Hepatocyte (in vitro differentiated cells): Measurements from ENCODE around the gene GBX1. TPM values are rescaled to one million over a fixed set of nuclear protein-coding genes. Genes with fewer than 3 reads are reported as not detected.

Source experiments
- DNase-seq: peaks from one replicate; pipeline ENCODE4 v3.0.0-alpha.2; 2016; ENCODE audit warnings: low spot score
- H2AFZ ChIP-seq: fragments of 200-600 bp; sonication (generic); 2 replicates; pipeline ENCODE4 v1.6.0; 2016; ENCODE audit warnings: antibody characterized with exemption, mild to moderate bottlenecking
- H3K27ac ChIP-seq: fragments of 200-600 bp; sonication (generic); 2 replicates; pipeline ENCODE4 v1.5.1; 2016; ENCODE audit warnings: mild to moderate bottlenecking
- H3K27me3 ChIP-seq: fragments of 200-600 bp; sonication (generic); 2 replicates; pipeline ENCODE4 v1.6.1; 2016
- H3K36me3 ChIP-seq: fragments of 200-600 bp; sonication (generic); replicated peaks from 2 replicates; pipeline ENCODE4 v1.5.1; 2016; ENCODE audit warnings: low read depth; ENCODE audit not compliant: insufficient read depth
- H3K4me1 ChIP-seq: fragments of 200-600 bp; sonication (generic); 2 replicates; pipeline ENCODE4 v1.5.1; 2016; ENCODE audit warnings: mild to moderate bottlenecking, moderate library complexity; ENCODE audit not compliant: insufficient read depth
- H3K4me2 ChIP-seq: fragments of 200-600 bp; sonication (generic); 2 replicates; pipeline ENCODE4 v1.6.0; 2016
- H3K4me3 ChIP-seq: fragments of 200-600 bp; sonication (generic); 2 replicates; pipeline ENCODE4 v1.5.1; 2016; ENCODE audit warnings: mild to moderate bottlenecking
- H3K79me2 ChIP-seq: fragments of 200-600 bp; sonication (generic); 2 replicates; pipeline ENCODE4 v1.6.0; 2017; ENCODE audit warnings: mild to moderate bottlenecking
- H3K9me2 ChIP-seq: fragments of 200-600 bp; sonication (generic); replicated peaks from 2 replicates; pipeline ENCODE4 v1.6.0; 2017; ENCODE audit warnings: mild to moderate bottlenecking; ENCODE audit not compliant: insufficient read depth
- H3K9me3 ChIP-seq: fragments of 200-600 bp; sonication (generic); 2 replicates; pipeline ENCODE4 v1.5.1; 2016; ENCODE audit warnings: low read depth, mild to moderate bottlenecking
- H4K20me1 ChIP-seq: fragments of 200-600 bp; sonication (generic); 2 replicates; pipeline ENCODE4 v1.6.0; 2016; ENCODE audit warnings: mild to moderate bottlenecking; ENCODE audit not compliant: insufficient read depth, poor library complexity, severe bottlenecking
- EZH2 ChIP-seq: fragments of 200-600 bp; sonication (generic); IDR thresholded peaks from 2 replicates; pipeline ENCODE4 v1.6.1; 2016; ENCODE audit warnings: antibody characterized with exemption, mild to moderate bottlenecking, borderline replicate concordance
- EZH2phosphoT487 ChIP-seq: fragments of 200-600 bp; sonication (generic); IDR thresholded peaks from one replicate; pipeline ENCODE4 v1.6.1; 2018; ENCODE audit warnings: antibody characterized with exemption, mild to moderate bottlenecking, low read depth, moderate library complexity; ENCODE audit not compliant: unreplicated experiment, severe bottlenecking
- WGBS: methylation state at CpG from one replicate; pipeline ENCODE4 v1.1.6; 2016; ENCODE audit warnings: low lambda C conversion rate; ENCODE audit errors: missing lambda C conversion rate; 5-methylcytosine and 5-hydroxymethylcytosine counted together
- polyA plus RNA-seq: library from polyadenylated mRNA; unstranded; fragments of >200 nt; fragmentation: Nextera tagmentation; extraction: Ambion mirVana; gene quantifications from 2 replicates; pipeline ENCODE4 v1.2.1, GENCODE V29; 2016
- total RNA-seq: library from RNA; depleted of rRNA; stranded (reverse); fragments of >200 nt; gene quantifications from 2 replicates; pipeline ENCODE4 v1.2.3, GENCODE V29; 2014
- TF ChIP-seq, protein P1 (sequence below): fragments of 200-600 bp; sonication (generic); IDR thresholded peaks from 2 replicates; pipeline ENCODE4 v1.5.1; 2016; ENCODE audit warnings: antibody characterized with exemption, mild to moderate bottlenecking; ENCODE audit not compliant: poor library complexity

The GBX1 gene
- total and polyA plus RNA-seq, 2 experiments from 2014 or later = not detected

DNA sequence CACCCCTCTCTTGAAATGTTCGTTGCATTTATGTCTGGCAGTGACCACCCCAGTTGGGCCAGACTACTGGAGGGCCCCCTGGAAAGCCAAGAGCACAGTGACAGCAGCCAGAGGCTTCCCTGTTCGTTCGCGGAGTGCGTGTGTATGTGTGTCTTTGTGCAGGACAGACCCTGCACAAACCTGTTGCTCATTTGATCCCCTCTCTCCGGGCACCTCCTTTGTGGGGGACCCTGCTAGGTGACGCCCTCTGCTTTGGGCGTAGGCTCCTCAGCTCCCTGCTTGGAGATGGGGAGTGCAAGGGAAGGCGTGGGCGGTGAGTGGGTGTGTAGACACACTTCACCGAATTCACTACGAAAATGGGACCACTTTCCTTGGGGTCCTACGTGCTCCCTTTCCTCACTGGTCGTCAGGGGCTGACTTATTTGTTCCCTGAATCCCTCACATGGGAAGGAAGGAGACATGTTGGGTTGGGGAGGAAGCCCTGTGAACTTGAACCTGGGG, 42.5 kb downstream of the GBX1 start:
- no peaks in the 10 kb centered on the region for H3K27me3 ChIP-seq
- WGBS = 90% methylated on average over 14 of the region's 14 CpGs
- H3K4me1 ChIP-seq = peaks cover 6% of the 10 kb centered on the region
- no peaks in the 10 kb centered on the region for H3K9me3 ChIP-seq
- H3K4me3 ChIP-seq = no peak overlapping the region
- H3K4me2 ChIP-seq = peak overlapping the region; percentile 96
- TF ChIP-seq EZH2phosphoT487 = no peak
- DNase-seq = no peak
- H3K79me2 ChIP-seq = no peaks in the 10 kb centered on the region
- no peaks in the 10 kb centered on the region for H3K9me2 ChIP-seq
- peaks cover 33% of the 10 kb centered on the region for H4K20me1 ChIP-seq
- no peaks in the 10 kb centered on the region for H3K36me3 ChIP-seq
- no peak overlapping the region for H3K27ac ChIP-seq
- no peak overlapping the region for H2AFZ ChIP-seq

DNA sequence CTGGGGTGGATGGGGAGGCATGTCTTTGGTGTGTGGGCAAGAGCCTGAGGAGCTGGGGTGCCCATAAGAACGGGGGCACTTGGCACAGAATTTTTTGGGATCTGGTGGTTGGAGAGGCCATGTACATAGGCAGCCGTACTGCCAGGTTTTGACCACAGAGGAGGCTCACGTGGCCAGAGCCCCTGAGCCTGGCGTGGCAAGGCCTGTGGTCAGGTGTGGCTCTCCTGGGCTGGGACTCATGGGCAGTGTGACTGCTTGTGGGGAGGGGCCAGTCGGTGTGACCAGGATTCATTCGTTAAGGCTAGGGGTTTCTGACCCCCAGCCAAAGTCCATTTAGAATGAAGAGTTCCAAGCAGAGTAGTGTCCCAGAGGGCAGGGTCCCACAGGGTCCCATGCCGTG, 43.0 kb downstream of the GBX1 start:
- H3K79me2 ChIP-seq = no peaks in the 10 kb centered on the region
- no peaks in the 10 kb centered on the region for H3K9me3 ChIP-seq
- H3K27me3 ChIP-seq = no peaks in the 10 kb centered on the region
- TF ChIP-seq EZH2phosphoT487 = no peak
- TF ChIP-seq EZH2 = no peak
- TF ChIP-seq, protein P1, sequence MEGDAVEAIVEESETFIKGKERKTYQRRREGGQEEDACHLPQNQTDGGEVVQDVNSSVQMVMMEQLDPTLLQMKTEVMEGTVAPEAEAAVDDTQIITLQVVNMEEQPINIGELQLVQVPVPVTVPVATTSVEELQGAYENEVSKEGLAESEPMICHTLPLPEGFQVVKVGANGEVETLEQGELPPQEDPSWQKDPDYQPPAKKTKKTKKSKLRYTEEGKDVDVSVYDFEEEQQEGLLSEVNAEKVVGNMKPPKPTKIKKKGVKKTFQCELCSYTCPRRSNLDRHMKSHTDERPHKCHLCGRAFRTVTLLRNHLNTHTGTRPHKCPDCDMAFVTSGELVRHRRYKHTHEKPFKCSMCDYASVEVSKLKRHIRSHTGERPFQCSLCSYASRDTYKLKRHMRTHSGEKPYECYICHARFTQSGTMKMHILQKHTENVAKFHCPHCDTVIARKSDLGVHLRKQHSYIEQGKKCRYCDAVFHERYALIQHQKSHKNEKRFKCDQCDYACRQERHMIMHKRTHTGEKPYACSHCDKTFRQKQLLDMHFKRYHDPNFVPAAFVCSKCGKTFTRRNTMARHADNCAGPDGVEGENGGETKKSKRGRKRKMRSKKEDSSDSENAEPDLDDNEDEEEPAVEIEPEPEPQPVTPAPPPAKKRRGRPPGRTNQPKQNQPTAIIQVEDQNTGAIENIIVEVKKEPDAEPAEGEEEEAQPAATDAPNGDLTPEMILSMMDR = no peak
- no peak overlapping the region for H2AFZ ChIP-seq
- H3K4me1 ChIP-seq = peaks cover 6% of the 10 kb centered on the region
- peaks cover 33% of the 10 kb centered on the region for H4K20me1 ChIP-seq
- H3K27ac ChIP-seq = no peak overlapping the region
- 96% methylated on average over 7 of the region's 7 CpGs for whole genome bisulfite sequencing
- no peaks in the 10 kb centered on the region for H3K36me3 ChIP-seq
- H3K4me3 ChIP-seq = no peak overlapping the region
- DNase-seq = no peak
- H3K9me2 ChIP-seq = no peaks in the 10 kb centered on the region
- H3K4me2 ChIP-seq = no peak overlapping the region

DNA sequence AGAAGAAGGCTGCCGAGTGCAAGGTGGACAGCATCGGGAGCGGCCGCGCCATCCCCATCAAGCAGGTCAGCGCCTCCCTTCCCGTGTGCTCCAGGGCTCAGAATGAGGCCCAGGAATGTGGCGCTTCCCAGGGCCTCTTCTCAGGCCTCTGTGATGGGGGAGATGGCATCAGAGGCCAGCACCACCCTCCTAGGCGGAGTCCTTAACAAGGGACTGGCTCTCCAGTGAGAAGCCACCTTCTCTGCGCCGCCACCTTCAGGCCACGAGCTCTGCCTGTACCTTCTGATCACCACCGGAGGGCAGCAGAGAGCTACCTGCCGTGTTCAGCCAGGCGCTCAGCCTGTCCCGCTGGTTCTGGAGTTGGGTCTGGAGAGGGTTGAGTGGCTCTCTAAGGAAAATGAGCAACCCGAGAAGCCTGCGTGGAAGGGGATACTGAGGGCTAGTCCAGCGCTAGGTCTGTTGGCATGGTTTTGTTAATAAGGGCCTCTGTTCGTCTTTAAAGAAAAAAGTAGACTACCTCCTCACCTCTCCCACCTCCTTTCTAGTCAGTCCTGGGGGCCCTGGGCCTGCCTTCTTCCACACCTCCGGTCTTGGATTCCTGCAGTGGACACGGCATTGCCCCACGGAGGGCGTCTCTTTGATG, 43.6 kb downstream of the GBX1 start:
- no peak for TF ChIP-seq EZH2
- TF ChIP-seq, protein P1 = peak; percentile 96
- Histone ChIP-seq H2AFZ (no peak overlapping the region), H3K79me2 (no peaks in the 10 kb centered on the region), H3K4me3 (no peak overlapping the region), H3K27ac (no peak overlapping the region), H4K20me1 (peaks cover 35% of the 10 kb centered on the region), H3K9me2 (no peaks in the 10 kb centered on the region), H3K9me3 (no peaks in the 10 kb centered on the region), H3K27me3 (no peaks in the 10 kb centered on the region), H3K4me2 (no peak overlapping the region), H3K36me3 (no peaks in the 10 kb centered on the region), H3K4me1 (peaks cover 6% of the 10 kb centered on the region)
- DNase-seq = peak; percentile 92
- 47% methylated on average over 24 of the region's 24 CpGs for WGBS

DNA sequence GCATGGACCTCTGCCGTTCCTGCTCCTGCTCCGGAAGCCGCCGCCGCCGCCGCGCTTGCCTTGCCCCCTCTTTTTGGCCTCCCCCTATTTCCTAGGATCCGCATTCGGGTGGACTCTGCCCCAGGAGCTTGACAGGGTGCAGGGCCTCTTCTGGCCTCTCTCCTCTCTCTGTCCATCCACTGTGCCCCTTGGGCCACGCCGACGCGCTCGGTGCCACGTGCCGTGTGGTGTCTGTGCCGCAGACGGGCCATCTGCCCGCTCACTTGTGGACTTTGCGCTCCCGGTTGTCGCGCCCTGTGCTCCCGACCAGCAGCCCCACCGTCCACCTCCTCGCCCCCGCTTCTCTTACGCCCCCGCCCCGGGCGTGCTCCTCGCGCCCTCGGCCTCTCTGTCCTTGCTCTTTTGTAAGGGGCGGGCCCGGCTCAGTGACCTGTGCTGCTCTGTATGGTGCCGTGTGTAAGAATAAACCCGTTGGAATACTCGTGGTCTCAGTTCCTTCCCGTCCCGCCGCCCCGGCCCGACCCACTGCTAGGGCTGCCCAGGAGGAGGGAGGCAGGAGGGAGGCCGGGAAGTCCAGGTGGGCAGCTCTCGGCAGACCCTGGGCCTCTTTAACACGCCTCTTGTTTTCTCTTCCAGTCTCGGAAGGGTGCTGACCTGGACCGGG, 44.2 kb downstream of the GBX1 start:
- Histone ChIP-seq H4K20me1 (peaks cover 36% of the 10 kb centered on the region), H3K4me3 (no peak overlapping the region), H3K4me2 (no peak overlapping the region), H3K36me3 (no peaks in the 10 kb centered on the region), H3K4me1 (peaks cover 6% of the 10 kb centered on the region), H3K27ac (no peak overlapping the region), H2AFZ (no peak overlapping the region), H3K79me2 (no peaks in the 10 kb centered on the region), H3K9me2 (no peaks in the 10 kb centered on the region), H3K9me3 (no peaks in the 10 kb centered on the region), H3K27me3 (no peaks in the 10 kb centered on the region)
- DNase-seq = no peak
- 92% methylated on average over 47 of the region's 50 CpGs for WGBS
- no peak for TF ChIP-seq EZH2phosphoT487
- TF ChIP-seq, protein P1 = no peak
- no peak for TF ChIP-seq EZH2
